ENCODE results near the gene RBM8A.

RBM8A gene

DNA sequence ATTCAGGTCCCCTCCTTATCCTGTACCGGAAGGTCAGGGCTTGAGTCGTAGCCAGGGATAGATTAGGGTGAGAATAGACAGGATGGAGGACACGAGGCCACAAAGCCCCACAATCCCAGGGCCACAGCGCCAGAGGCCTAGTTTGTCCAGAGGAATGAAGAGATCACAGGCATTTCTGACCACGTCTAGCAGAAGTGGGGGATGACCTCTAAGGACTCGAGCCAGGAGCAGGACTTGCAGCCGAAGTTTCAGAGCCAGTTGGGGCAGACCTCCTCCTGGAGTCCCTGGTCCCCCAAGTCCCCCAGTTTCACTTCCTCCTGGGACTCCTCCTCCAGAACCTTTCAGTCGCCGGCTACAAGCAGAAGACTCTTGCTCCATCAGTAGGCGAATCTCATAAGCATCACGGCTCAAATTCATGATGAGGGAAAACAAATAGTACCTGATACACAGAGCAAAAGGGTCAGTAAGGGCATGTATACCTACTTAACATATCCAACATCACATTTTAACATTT is 15.1 kb downstream of the RBM8A start:
- DNase-seq = no peak

DNA sequence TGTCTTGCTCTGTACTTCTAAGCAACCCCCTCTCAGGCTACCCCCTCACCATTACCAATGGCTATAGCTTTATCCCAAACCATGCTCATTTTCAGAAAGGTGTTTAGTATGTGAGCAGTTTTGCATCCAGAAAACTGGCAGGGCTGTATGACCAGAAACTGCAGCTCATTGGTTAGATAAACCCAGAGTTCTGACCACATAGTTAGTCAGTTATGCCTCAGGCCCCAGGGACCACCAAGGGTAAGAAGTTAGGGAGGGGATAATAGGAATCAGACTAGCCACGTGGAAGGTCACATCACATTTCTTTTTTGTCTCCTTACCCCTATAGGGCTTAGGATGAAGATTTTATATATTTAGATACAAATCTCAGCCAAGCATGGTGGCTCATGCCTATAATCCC is 18.6 kb downstream of the RBM8A start:
- DNase-seq = no peak

DNA sequence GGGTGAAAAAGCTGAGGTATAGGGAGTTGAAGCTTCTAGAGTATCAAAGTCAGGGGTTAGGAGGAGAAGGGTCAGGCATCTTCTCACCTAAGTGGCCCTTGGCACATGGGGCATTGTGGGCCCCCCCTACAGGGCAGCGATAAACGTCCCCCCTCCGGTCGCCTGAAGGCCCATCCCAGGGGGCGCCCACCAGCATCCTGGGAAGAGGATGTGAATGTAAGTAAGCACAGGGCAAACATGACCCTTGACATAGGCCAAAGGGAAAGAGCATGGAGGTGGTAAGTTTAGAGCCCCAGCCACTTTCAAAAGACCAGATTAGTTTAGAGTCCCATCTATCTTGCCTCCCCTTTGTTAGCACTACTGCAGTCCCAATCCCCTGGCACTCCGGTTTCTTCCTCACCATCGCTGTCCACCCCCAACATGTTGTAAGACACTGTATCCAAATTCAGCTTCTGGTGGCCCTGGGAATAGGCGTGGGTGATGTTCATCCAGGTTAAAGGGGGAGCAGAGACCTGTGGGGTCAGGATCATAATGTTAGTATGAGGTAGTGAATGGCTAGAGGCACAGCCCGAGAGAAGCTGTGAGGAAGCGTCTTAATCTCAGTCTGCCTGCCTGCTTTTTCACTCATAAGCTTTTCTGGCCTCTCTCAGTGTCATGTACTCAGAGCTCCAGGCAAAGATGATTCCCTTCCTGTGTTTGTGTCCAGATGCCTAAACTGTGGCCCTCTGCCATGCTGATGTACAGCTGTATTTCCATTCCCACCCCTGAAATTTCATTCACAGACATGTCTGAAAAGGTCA is 20.1 kb downstream of the RBM8A start:
- no peak for DNase-seq

DNA sequence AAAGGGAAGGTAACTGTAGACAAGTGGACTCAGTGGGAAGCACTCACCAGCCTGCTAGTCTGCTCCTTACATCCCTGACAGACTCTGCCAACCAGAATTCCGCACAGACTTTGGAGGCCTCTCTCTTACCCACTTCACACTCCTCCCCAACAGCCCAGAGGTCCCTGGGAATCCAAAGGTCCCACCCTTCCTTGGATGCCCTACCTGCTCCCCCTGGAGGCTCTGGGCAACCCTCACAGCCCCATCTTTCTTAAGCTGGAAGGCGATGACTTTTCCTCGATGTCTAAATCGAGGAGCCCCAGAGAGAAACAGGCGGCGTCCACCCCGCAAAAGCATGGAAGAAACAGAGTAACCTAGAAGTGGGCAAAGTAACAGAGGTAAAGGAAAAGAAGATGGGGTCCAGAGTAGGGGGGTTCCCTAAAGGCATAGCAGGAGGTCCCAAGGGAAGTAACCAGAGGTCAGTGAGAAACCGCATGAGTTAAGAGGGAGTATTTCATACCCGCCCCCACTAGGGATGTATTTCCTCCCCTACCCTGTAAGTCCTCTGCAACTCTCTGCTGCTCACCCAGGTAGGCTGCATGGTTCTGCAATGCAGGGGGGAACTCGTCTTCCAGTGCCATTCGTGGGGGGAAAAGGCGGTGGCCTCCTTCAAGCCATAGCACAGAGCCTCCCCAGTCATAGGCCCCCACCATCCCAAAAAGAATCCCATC is 25.8 kb downstream of the RBM8A start:
- no peak for DNase-seq

DNA sequence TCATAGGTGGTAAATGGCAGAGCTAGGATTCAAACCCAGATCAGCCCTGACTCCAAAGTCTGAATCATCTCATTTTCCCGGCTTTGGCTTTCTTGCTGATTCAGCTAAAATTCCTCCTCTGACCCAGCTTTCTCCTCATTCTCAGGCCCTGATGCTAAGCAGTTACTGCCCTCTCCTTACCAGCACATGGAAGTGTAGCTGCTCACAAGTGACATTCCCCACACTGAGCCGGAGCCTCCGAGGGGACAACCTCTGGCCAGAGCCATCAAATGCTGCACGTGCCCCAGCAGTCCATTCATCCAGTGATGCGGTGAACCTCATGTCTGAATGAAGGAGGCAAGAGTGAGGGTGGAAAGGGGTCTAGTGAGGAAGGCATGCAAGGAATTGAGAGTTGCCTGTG is 28.5 kb downstream of the RBM8A start:
- DNase-seq = no peak

DNA sequence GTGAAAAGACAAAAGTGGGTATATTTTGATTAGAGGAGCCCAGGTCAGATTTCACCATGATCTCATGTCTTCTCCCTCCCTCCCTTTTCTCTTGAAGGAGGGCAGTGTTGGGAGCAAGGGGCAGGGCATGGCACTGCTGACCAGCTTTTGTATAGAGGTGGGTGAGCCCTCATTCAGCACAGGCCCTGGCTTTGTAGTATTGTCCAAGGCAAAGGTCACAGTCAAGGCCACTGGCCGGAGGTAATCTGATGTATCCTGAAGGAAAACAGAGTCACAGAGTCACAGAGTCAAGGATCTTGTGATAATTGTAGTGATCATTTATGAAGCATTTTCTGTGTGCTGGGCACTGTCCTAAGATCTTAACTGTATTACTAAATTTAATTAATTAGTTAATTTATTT is 29.3 kb downstream of the RBM8A start:
- DNase-seq = no peak

DNA sequence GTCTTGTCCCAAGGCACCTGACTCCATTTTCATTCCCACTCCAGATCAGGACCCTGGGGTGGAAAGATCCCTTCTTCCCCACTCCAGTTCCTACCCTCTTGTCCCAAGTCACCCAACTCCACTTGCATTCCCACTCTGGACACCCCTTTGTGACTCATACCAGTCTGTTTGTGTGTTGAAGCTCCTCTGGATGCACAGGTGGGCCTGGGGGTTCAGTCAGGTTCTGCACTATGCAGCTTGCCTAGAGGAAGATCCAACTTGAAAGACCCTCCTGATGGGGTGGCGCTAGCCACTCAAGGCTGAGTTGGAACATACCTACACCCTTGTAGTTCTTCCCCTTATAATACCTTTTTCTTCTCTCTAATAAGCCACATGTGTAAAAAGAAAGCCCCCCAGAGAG is 31.8 kb downstream of the RBM8A start:
- no peak for DNase-seq

DNA sequence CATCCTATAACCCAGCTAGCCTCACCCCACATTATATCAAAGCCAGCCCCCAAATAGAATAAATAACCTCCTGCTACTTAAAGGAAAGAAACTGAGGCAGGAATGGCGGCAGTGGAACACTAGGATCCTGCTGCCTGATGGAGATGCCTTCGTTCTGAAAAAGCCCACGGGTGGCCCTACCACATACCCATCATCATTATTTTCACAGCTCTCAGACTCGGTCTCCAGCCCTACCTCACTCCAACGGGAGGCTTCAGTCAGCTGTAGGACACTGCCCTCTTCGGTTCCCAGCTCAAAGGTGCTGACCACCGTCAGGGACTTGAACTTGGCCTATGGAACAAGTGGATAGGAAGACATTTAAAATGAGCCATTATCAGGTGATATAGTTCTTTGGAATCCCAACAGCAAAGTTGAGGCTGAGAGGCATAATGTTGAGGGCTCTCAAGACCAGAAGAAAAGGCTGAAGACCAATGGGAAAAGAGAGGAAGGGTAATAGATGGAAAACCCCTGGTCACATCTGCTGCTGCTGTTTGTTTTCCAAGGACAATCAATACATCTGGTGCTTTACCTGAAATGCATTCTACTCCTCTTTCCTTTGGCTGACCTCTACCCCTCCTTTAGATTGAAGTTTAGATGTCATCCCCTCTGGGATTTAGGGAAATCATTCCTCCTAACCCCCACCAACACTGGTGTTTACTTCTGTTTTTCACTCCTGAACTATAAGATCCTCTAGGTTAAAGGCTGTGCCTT is 33.8 kb downstream of the RBM8A start:
- no peak for DNase-seq

DNA sequence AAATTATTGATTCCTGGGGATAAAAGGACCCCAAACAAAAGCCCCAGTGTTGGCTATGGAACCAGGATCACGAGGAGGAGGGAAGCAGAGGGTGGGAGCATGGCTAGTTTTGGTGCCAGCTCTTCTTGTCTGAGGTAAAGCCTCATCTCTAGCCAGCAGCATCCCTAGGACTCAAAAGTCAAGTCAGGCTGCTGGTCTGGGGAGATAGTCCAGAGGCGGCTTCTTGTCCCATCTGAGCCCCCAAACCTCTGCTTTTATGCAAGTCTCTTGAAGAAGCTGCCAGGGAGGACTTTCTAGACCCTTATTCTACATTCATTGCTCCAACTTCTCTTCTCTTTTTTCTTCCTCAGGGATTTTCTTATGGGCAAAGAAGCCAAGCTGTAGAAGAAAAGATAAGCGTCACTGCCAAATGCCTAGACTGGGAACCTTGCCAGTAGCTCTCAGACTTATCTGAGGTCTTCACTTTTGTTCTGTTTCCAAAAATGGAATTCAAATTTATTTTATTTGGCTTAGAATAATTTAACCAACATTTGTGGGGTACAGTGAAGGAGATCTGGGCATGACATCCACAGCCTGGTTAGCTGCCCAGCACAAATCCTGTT is 34.7 kb downstream of the RBM8A start:
- no peak for DNase-seq

DNA sequence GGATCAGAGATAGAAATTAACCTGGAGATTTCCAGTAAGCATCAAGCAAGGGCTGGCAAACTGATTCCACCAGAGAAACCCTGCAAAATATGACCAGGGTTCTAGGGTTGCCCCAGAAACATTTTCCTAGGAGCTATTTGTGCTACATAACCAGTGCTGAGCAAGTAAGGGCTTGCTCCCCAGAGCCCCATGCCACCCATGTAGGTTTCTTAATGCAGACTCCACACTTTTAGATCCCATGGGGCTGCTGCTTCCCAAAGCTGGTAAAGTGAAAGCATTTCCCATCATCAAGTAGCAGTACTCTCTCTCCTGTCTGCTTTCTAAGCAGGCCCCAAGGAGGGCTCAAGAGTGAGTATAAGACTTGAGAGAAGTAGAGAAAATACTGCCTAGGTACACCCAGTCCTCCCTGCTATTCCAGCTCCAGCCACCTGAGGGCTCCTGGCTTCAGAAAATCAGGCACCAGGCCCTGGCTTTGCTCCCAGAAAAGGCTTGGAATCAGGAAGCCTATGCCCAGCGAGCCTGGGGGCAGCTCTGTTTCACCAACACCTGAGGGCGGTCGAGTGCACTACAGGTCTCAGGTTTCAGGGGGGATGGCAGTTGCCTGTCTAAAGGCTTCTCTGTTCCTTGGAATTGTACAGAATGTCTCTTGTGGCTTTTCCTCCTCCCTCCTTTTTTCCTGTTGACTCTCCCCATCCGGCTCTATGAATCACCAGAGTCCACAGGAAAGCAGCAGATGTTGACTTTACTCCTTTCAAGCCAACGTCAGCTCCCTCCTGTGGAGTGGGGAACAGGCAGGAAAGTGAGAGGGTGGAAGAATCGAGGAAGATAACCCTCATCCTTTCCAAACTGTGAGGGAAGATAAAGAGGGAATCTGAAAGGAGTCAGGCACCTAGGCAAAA is 35.4 kb downstream of the RBM8A start:
- peak; percentile 98 for DNase-seq

DNA sequence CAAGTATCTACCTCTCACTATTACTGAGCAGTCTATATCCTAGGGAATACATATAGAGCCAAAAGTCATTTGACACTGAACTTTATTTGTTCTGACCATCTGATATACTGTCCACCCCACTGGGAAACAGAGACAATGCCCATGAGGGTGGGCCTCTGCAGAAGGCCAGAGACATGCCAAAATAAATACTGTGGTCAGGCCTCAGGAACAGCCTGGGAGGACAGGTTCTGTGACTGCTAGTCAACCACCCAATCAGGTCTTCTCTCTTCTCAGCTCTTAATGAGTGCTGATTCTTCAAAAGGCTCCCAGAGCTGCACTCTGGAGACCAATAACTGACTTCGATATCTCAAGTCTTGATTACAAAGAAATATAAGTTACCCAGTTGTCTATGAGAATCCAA is 36.1 kb downstream of the RBM8A start:
- peak; percentile 58 for DNase-seq

DNA sequence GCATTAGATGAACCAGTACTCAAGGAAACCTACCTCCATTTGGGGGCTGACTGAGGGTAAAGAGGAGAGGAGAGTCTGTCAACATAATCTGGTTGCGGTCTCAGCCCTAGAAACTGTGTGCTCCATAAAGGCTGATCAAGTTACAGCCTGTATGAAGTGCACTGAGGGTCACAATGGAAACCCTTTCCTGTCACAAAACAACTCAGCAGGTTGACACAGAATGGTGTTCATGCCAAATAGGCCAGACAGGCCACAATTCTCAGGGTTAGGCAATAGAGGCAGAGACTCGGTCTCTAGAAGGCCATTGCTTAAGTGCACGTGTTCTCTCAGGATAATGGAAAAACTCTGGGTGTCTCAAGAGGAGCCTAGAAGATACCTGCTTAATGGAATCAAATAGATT is 37.6 kb downstream of the RBM8A start:
- DNase-seq = no peak

DNA sequence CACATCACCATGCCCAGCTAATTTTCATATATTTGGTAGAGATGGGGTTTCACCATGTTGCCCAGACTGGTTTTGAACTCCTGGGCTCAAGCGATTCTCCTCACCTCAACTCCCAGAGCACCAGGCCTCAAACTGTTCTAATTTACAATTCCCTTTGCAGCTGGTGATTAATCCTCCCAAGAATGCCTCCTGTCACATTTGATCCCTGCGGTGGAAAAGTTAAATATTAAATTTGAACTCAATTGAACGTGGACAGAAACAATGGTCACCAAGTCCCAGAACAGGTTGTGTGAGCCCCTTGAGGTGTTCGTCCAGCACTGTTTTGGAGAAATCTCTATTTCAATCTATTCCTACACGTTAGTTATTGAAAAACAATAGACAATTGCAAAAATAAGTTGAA is 39.7 kb downstream of the RBM8A start:
- DNase-seq = peak; percentile 36

DNA sequence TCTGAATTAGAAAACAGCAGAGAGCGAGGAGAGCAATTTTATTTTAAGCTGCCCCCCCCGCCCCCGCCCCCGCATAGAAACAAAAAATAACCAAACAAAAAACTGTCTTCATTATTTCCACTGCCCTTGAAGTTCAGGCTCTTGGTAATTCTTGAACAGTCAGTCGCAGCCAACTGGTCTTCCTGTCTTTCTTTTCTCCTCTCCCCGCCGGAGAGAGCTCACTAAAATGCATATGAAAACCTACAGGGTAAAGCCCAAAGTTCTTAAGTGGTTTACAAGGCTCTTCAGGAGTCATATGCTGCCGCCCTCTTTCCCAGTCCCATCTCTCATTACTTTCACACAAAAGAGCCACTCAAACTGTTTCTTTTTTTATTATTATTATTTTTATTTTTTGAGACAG is 40.5 kb downstream of the RBM8A start:
- no peak for DNase-seq

DNA sequence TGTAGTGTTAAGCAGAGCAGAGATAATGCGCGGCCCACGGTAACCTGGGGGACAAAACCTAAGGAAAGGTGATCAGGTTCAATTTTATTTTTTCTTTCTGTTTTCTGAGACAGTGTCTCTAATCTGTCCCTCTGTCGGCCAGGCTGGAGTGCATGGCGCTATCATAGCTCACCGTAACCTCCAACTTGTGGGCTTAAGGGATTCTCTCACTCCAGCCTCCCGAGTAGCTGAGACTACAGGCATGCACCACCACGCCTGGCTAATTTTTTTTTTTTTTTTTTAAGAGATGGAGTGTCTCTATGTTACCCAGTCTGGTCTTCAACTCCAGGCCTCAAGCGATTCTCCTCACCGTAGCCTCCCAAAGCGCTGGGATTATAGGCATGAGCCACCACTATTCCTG is 40.9 kb downstream of the RBM8A start:
- peak; percentile 33 for DNase-seq

DNA sequence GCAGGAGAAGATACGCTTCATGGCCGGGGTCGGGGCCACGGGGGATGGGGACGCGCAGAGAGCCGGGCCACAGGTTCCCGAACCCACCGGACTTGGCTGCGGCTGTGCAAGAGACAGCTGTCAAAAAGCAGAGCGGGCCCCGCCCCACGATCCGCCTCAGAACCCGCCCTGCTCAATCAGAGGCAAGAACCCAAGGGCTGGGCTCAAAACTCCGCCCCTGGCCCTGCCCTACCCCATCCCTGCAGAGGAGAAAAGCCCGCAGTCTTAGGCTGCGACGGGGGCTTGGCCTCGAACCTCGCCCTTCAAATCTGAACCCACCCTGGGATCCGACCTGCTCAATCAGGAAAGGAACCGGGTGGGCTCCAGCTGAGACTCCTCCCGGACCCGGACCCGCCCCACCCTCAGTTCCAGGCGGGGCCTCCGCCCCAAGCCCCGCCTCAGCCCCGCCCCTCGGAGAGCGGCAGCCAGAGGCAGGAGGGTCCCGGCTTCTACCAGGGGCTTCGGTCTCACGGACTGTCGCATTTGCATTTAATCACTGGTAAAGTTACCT is 41.5 kb downstream of the RBM8A start, which contains the start of gene ANKRD35:
ANKRD35 (minus strand) TSS at position 129 of the 550 bp plus-strand sequence; CDS start at position 21, 108 bp downstream.
- DNase-seq = peak; percentile 85

DNA sequence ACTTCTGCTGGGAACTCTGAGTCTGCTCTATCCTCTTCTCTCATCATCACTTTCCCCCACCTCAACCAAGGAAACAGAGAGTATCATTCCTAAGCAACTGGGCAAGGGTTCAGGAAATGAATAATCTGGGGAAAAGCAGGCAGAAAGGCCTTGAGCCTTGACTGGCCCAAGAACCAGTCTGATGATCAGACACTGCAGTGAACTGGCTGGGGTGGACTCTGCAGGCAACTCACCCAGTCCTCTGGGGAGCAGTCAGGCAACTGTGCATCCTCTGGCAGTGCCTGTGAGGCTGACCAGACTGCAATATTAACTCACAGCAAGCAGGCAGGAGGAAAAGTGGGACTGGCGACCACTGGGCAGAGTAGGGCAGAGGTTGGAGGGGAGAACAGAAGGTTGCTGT is 42.6 kb downstream of the RBM8A start:
- no peak for DNase-seq

DNA sequence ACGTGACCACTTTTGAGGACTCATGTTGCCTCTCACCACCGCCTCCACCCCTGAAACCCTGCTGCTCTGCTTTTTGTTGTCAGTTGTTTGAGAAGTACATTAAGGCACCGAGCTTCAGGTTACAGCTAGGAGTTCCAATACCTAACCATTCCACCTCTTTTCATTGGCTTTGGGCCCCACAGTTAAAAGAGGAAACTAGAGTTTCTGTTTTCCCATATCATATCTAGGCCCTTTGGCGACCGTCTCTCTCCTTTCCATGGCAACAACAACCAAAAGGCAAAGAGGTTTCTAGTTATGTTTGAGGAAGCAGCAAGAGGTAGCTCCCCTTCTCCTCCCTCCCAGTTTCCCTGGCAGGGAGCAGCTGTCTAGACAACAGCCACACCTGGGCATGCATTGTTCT is 47.5 kb downstream of the RBM8A start:
- peak; percentile 39 for DNase-seq

DNA sequence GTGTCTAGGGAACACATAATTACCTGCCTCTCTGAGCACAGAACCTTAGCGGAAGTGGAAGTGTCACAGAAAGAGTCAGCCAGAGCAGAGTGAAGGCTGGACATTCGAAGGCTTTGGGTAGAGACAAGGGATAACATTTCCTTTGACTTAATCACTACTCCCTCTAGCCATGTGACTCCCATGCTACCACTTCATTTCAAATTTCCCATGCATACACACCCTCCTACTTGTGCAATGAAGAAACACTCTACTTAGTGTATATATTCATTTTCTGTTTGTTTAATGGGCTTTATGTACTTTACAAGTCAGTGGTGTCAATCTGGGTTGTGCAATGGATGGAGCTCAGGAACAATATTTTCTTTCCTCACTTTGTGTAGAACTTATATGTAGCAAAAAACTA is 48.6 kb downstream of the RBM8A start:
- DNase-seq = no peak

DNA sequence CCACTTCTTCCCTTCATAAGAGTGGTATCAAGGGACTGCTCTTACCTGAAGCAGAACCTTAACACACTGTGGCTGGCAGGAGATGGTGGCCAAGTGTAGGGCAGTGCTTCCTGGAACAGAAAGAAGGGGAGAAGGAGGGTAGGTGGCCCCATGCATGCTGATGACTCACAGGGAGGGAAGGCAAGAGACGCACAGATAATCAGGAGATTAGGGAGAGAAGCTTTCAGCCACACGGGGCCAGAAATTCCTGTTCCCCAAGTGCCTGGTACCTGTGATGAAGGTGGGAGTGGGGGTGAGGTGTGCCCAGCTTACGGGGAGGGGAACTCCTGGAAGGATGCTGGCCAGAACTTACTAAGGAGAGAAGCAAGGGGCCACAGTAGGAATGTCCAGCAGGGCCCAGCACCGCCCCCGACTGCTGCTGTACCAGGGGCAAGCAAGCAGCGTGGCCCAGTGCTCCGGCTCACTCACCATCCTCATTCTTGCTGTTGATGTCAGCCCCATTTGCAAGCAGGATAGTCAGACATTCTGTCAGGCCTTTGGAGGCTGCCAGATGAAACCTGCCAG is 49.3 kb downstream of the RBM8A start:
- peak; percentile 19 for DNase-seq

DNA sequence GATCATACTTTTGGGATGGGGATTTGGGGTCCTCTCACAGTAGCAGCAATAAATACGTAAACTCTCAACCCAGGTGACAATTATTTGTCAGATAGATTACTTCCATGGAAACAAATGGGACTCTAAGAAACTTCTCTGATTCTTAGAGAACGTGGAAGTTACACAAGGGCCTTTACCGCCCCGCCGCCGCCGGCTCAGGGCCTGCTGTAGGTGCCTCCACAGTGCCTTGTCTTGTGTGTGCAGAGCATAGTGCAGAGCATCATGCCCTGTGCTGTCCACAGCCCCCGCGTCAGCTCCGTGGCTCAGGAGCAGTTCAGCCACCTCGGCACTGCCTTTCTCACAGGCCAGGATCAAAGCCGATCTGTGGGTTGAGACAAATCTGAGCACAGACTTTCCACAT is 52.6 kb downstream of the RBM8A start:
- no peak for DNase-seq

All from DMS53 (cell line).